Stimulated activated CD4-positive, alpha-beta T cell treated with anti-CD3 and anti-CD28 coated beads, TNF-alpha, amount 100 ng/mL, for 24 hours (primary cell): ENCODE measurements around the gene FAM53B.

ENCODE experiments used
- DNase-seq, 3 experiments: peaks; one replicate each; pipeline ENCODE4 v3.0.0-alpha.2; 2020; ENCODE audit warnings: low read depth in 3 of 3

FAM53B gene

GRCh38 chr10:124697443-124697836, 46.7 kb downstream of the FAM53B start:
- no peak for DNase-seq

GRCh38 chr10:124696446-124697392, 47.5 kb downstream of the FAM53B start:
- no peak for DNase-seq

GRCh38 chr10:124695259-124695658, 48.9 kb downstream of the FAM53B start:
- DNase-seq, result no peak

GRCh38 chr10:124694481-124695220, 49.5 kb downstream of the FAM53B start:
- no peak for DNase-seq

GRCh38 chr10:124693801-124694416, 50.3 kb downstream of the FAM53B start:
- no peak for DNase-seq

GRCh38 chr10:124693396-124693795, 50.8 kb downstream of the FAM53B start:
- DNase-seq, result no peak

- DNase-seq, result no peak
Measured at GRCh38 chr10:124692100-124692446, 52.1 kb downstream of the FAM53B start.

GRCh38 chr10:124691421-124692099, 52.6 kb downstream of the FAM53B start:
- no peak for DNase-seq

- no peak for DNase-seq
Measured at GRCh38 chr10:124691002-124691401, 53.2 kb downstream of the FAM53B start.

- DNase-seq, result no peak
Measured at GRCh38 chr10:124689911-124690498, 54.2 kb downstream of the FAM53B start.

- peak; percentile 29 to 61 (median 52) for DNase-seq
Measured at GRCh38 chr10:124688889-124689670, 55.1 kb downstream of the FAM53B start.

- DNase-seq, result no peak
Measured at GRCh38 chr10:124688386-124688785, 55.8 kb downstream of the FAM53B start.

GRCh38 chr10:124686707-124687376, 57.3 kb downstream of the FAM53B start:
- DNase-seq, result no peak

GRCh38 chr10:124685261-124685660, 58.9 kb downstream of the FAM53B start:
- no peak for DNase-seq

- no peak for DNase-seq
Measured at GRCh38 chr10:124683814-124684213, 60.4 kb downstream of the FAM53B start.

GRCh38 chr10:124681626-124682552, 62.3 kb downstream of the FAM53B start:
- no peak for DNase-seq

- no peak for DNase-seq
Measured at GRCh38 chr10:124681091-124681490, 63.1 kb downstream of the FAM53B start.

GRCh38 chr10:124680675-124681074, 63.5 kb downstream of the FAM53B start:
- no peak for DNase-seq

- no peak for DNase-seq
Measured at GRCh38 chr10:124679401-124679800, 64.8 kb downstream of the FAM53B start.
